SK-MEL-5 (cell line): ENCODE measurements around the gene CALHM3. TPM values are rescaled to one million over a fixed set of nuclear protein-coding genes. Genes with fewer than 3 reads are reported as not detected.

Source experiments
- DNase-seq: peaks from one replicate; pipeline ENCODE4 v3.0.0-alpha.2; 2016; ENCODE audit warnings: low read depth, low spot score
- in situ Hi-C: cut with HindIII; loops from 2 replicates; pipeline ENCODE4 v1.10.0; 2016; ENCODE audit warnings: low sequenced_read_pairs, high pct_unique_total_duplicates, low pct_unique_long_range_greater_than_20kb
- total RNA-seq: library from RNA; depleted of rRNA; stranded (reverse); fragments of >200 nt; shearing (Covaris generic); gene quantifications from 2 replicates; pipeline ENCODE4 v1.2.3, GENCODE V29; 2014; rRNA removed

The CALHM3 gene
- total RNA-seq, 1 experiment from 2014 or later: not detected

DNA sequence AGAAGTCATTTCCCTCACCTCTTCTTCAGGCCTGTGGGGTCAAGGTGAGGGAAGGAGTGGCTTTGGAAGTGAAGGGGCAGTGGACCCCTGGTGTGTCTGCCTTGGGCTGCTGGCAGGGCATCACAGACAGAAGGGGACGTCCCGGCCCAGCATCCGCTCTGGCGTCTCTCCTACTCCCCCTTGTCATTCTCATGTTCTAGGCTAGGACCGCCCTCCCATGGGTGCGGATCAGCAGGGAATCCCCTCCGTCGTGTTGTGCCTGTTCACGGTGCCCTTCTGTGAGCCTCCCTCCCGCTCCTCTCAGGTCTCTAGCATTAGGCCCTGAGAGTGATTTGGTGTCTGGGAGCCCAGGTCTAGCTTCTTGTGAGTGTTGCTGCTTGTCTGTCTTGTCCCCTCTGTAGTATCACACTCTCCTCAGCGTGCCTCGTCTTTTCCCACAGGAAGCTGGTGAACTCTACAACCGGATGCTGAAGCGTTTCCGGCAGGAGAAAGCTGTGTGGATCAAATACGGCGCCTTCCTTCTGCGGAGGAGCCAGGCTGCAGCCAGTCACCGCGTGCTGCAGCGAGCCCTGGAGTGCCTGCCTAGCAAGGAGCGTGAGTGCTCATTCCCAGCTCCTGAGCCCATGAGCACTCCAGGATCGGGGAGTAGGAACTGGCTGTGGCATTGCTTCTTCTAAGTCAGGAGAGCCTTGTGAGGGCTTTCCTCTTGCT lies 35.4 kb downstream of the CALHM3 start:
- DNase-seq: no peak

DNA sequence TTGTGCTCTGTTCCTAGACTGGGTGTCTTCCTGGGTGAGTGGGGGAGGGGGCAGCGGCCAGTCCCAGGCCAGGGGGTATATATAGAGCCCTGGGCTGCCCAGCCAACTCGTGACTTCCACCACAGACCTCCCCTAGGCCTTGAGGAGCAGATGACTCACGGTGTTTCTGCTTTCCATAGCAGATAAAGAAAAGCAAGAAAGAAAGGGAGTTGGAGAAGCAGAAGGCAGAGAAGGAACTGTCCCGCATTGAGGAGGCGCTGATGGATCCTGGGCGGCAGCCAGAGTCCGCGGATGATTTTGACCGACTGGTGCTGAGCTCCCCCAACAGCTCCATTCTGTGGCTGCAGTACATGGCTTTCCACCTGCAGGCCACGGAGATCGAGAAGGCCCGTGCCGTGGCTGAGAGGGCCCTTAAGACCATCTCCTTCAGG lies 37.0 kb downstream of the CALHM3 start:
- in situ Hi-C loops: no loop called here
- DNase-seq: no peak

More for the DNA sequence above, 35.4 kb downstream of the CALHM3 start:
- in situ Hi-C loops: no loop called here

- no peak for DNase-seq
- in situ Hi-C loops: no loop called here
Measured at GRCh38 chr10:103441611-103442010, 37.4 kb downstream of the CALHM3 start.

- in situ Hi-C loops: no loop called here
- no peak for DNase-seq
Measured at GRCh38 chr10:103441206-103441605, 37.8 kb downstream of the CALHM3 start.

DNA sequence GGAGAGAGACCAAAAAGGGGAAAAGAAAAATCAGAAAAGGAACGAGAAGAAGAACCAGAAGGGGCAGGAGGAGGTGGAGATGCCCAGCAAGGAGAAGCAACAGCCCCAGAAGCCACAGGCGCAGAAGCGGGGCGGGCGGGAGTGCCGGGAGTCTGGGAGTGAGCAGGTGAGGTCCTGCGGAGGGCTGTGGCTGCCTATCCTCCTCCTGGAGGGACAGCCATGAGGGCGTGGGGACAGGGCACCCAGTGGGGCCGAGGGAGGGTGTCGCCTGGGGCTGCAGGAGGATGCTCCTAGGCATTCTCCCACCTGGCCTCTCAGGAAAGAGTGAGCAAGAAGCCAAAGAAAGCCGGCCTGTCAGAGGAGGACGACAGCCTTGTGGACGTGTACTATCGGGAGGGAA lies 38.6 kb downstream of the CALHM3 start:
- in situ Hi-C loops: no loop called here
- DNase-seq: no peak

DNA sequence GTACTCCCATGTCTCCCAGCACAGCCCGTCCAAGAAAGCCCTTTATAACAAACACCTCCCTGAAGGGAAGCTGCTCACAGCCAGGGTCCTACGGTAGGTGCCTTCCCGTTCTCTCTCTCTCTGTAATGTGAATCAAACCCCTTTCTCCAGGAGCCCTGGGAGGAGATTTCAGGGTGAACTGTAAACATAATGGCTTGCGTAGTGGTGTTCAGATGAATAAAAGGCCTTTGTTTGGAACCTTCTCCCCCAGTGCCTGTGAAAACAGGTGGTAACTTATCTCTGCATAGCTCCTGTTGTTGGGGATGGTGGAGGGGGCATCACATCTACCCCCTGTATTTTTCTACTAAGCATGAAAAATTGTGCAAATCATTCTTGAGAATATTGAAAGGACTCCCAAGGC lies 39.3 kb downstream of the CALHM3 start:
- no peak for DNase-seq
- in situ Hi-C loops: no loop called here

- in situ Hi-C loops: no loop called here
- DNase-seq: no peak
Measured at GRCh38 chr10:103433858-103434257, 45.2 kb downstream of the CALHM3 start.

DNA sequence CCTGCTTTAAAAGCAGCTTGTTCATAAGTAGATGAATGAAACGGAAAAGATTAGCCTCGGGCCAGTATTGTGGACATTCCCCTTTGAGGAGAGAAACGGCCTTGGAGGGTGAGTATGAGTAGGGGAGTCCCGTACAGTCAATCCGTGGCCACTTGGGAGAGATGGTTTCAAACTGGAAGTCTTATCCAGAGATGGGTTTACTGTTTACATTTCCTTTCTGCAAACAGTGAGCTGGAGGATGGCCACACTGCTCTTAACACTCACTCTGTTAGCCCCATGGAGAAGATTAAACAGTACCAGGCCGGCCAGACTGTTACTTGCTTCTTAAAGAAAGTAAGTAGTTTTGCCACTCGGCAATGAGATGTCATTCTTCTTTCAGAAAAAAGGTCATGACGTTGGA lies 47.1 kb downstream of the CALHM3 start:
- no peak for DNase-seq

DNA sequence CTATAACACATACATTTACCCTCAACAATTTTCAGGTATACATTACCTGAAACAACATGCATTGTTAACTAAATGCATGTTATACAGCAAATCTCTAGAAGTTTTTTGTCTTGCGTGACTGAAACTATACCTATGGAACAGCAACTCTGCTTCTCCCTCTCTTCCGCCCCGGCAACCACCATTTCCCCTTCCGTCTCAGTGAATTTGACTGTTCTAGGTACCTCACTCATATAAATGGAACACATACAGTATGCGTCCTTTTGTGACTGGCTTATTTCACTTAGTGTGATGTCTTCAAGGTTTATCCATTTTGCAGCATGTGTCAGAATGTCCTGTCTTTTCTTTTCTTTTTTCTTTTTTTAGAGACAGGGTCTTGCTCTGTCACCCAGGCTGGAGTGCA lies 49.4 kb downstream of the CALHM3 start:
- in situ Hi-C loops: no loop called here
- no peak for DNase-seq

More for the DNA sequence above, 47.1 kb downstream of the CALHM3 start:
- in situ Hi-C loops: no loop called here

- DNase-seq: no peak
- in situ Hi-C loops: no loop called here
Measured at GRCh38 chr10:103428989-103429643, 49.9 kb downstream of the CALHM3 start.

DNA sequence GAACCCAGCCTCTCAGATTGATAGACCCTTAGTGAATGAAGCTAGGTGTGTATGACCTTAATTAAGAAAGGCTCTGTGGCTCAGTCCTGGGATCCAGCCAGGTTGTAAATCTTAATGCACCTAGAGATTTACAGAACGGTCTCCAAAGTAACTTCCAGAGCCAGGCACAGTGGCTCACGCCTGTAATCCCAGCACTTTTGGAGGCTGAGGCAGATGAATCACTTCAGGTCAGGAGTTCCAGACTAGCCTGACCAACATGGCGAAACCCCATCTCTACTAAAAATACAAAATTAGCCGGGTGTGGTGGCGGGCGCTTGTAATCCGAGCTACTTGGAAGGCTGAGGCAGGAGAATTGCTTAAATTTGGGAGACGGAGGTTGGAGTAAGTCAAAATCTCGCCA lies 51.2 kb downstream of the CALHM3 start:
- in situ Hi-C loops: no loop called here
- no peak for DNase-seq

DNA sequence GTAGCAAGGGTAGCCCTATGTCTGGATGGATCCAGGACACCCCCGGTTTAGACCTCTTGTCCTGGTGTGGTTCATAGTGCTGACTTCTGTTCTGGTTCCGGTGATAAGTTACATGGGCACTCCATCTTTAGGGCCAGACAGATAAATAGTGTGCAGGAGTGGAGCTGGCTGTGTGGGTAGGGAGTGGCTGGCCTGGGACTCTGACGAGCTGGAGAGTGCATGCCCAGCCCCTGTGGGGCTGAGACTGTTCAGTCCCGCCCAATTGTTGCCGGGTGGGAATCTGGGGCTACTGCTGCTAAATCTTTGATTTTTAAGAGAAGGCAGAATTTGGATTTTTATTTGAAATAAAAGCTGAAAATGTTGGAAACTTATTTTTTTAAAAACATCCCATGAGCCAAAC lies 55.3 kb downstream of the CALHM3 start:
- in situ Hi-C loops: no loop called here
- DNase-seq: no peak

Other genes with a start within 250 kb of the CALHM3 start
- 0.05 TPM in 1 of 2 replicates, not detected in the other for gene RPEL1, start 233.4 kb downstream of the CALHM3 start, total RNA-seq
- 0.37 and 0.56 TPM in 2 replicates for gene INA, start 202.1 kb downstream of the CALHM3 start, total RNA-seq
- 9.1 and 9.3 TPM in 2 replicates for gene PCGF6, start 128.1 kb downstream of the CALHM3 start, total RNA-seq
- 2.8 and 3.5 TPM in 2 replicates for gene TAF5, start 111.3 kb downstream of the CALHM3 start, total RNA-seq
- 420 and 471 TPM in 2 replicates for gene ATP5MK, start 82.8 kb downstream of the CALHM3 start, total RNA-seq
- gene PDCD11, start 82.6 kb downstream of the CALHM3 start, total RNA-seq: 31.8 and 38.1 TPM in 2 replicates
- gene CALHM2, start 26.9 kb downstream of the CALHM3 start, total RNA-seq: not detected in 2 replicates
- not detected in 2 replicates for gene CALHM1, start 20.3 kb downstream of the CALHM3 start, total RNA-seq
- 0.58 TPM in 1 of 2 replicates, not detected in the other for gene NEURL1, start 14.5 kb upstream of the CALHM3 start, total RNA-seq